GM18505 (cell line): ENCODE results near the gene PDS5A.
"Not testable (repeated sequence)": the region's sequence is repeated elsewhere in the genome, so short reads cannot be mapped to it uniquely, and the experiment has no call there.

Source experiments
- ATAC-seq: cut with Tn5 transposase; IDR thresholded peaks from one replicate; pipeline ENCODE4 v1.9.1; 2021; ENCODE audit not compliant: unreplicated experiment
- POLR2A ChIP-seq: IDR thresholded peaks from 4 replicates; pipeline ENCODE4 v1.6.1; 2011; ENCODE audit warnings: borderline replicate concordance; ENCODE audit not compliant: insufficient read depth, insufficient read length; ENCODE audit errors: extremely low read depth

PDS5A gene

DNA sequence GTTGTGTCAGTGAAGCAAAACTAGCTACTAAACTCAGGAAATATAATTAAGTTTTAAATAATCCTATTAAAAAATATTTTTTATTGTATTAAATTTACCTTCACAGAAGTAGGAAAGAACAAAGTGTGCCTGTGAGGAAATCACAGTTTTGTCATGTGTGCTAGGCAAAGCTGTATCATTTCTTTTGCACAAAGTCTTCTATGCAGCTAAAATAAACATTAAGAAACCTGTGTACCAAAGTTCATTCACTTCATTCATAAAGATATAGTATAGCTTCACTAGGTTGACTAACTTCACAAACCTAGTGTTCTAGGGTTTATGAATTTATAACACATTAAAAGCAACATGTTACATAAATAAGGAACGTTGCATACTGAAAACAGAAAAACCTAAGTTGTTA lies 131.0 kb downstream of the PDS5A start:
- ATAC-seq: no peak
- TF ChIP-seq POLR2A: no peak

DNA sequence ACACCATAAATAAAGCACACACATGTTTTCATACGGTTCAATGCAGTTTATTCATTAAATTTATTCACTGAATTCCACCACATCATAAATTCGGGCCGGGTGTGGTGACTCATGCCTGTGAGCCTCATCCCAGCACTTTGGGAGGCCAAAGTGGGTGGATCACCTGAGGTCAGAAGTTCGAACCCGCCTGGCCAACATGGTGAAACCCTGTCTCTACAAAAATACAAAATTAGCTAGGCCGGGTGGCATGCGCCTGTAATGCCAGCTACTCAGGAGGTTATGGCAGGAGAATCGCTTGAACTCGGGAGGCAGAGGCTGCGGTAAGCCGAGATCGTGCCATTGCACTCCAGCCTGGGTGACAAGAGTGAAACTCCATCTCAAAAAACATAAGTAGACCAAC lies 131.6 kb downstream of the PDS5A start:
- TF ChIP-seq POLR2A: no peak
- ATAC-seq: no peak

DNA sequence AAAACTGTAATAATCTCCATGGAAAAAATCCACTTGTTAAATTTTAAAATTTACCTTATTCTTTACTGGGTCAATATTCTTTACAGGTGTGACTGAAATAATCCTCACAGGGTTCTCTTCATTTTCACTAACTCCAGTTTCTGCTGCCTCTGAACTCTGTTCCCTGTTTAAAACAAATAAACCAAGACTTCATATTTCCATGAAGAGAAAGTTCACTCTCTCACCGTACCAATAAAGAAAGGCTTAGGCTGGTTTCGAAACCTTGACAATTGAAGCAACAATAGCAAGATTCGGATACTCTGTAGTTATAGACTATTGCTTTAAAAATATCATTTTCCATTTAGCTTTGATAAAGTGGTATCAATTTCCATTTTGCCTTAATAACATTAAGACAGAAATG lies 135.8 kb downstream of the PDS5A start:
- TF ChIP-seq POLR2A: no peak
- no peak for ATAC-seq

DNA sequence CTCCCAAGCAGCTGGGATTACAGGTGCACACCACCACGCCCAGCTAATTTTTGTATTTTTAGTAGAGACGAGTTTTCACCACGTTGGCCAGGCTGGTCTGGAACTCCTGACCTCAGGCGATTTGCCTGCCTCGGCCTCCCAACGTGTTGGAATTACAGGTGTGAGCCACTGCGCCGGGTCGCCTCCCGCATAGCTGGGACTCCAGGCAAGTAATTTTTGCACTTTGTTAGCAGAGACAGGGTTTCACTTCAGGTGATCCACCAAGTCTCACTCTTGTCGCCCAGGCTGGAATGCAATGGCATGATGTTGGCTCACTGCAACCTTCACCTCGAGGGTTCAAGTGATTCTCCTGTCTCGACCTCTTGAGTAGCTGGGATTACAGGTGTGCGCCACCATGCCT lies 137.2 kb downstream of the PDS5A start:
- not testable (repeated sequence) for ATAC-seq

DNA sequence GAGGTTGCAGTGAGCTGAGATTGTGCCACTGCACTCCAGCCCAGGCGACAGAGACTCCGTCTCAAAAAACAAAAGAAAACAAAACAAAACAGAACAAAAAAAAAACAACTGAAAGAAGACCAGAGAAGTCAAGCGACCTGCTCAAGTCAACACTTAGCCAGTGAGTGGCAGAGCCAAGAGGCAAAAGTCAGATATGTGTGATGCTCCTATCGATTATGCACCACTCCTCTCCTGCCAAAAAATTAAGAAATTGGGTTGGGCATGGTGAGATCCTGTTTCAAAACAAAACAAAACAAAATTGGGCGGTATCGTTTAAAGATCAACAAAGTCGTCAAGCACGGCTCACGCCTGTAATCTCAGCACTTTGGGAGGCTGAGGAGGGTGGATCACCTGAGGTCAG lies 137.7 kb downstream of the PDS5A start:
- no peak for ATAC-seq
- TF ChIP-seq POLR2A: no peak

DNA sequence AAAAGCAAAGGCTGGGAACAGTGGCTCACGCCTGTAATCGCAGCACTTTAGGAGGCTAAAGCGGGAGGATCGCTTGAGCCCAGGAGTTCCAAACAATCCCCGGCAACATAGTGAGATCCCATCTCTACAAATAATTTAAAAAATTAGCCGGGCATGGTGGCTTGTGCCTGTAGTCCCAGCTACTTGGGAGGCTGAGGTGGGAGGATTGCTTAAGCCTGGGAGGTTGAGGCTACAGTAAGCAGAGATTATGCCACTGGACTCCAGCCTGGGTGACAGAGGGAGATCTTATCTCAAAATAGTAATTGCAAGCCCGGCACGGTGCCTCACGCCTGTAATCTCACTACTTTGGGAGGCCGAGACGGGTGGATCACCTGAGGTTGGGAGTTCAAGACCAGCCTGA lies 139.3 kb downstream of the PDS5A start:
- not testable (repeated sequence) for ATAC-seq

DNA sequence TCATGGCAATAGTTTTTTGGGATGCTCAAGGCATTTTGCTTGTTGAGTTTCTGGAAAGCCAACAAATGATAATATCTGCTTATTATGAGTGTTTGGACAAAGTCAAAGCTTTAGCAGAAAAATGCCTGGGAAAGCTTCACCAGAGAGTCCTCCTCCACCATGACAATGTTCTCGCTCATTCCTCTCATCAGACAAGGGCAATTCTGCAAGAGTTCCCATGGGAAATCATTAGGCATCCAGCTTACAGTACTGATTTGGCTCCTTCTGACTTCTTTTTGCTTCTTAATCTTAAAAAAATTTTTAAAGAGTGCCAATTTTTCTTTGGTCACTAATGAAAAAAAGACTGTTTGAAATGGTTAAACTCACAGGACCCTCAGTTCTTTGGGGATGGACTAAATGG lies 143.4 kb downstream of the PDS5A start:
- no peak for TF ChIP-seq POLR2A
- ATAC-seq: no peak

DNA sequence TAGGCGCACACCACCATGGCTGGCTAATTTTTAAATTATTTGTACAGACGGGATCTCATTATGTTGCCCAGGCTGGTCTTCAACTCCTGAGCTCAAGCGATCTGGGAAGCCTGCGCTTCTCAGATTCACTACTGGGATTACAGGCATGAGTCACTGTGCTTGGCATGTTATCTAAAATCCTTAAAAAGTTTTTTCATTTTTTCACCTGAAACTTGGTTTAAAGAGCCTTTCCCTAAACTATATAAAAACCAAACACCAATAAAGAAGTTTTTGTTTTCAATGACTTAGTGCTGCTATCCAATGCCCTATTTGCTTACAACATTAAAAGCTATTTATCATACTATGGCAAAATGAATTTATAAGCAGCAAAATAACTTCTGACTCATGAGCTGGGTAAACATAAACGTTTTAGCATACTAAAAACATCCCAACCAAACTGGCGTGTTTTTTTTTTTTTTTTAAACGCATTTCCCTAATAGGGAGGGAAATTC lies 151.9 kb downstream of the PDS5A start:
- no peak for TF ChIP-seq POLR2A
- ATAC-seq: no peak

DNA sequence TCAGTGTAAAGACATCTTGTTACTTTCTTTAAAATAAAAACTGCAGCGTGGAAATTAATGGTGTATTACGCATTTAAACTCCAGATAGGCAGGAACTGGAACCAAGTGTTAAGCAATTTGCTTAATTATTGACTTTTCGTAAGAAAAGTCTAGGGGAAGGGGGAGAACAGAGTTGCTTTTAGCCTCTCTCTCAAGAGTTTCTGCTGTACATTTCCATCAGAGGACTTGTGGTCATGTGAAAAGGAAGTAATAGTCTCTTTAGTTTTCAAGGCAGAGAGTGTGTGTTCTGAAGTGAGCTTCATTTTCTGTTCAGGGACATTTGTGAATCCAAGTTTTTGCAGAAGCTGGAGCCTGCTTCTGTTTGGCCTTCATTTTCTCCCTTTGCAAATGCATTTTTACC lies 152.6 kb downstream of the PDS5A start:
- TF ChIP-seq POLR2A: no peak

DNA sequence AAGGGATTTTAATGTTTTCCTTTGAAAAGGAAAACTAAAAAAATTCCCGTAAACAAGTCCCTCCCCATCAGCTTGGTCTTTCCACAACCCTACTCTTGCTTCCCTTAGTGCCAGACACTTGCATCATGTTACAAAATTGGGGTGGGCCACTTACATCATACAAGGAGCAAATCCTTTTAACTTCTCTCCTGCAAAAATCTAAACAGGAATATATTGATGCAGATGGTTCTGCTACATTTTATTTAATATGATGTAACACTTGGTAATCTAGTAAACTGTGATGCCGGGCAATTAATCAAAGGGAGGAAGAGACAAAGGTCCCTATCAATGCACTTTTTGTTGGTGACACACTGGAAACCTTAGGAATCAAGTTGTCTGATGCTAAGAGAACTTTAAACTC lies 154.5 kb downstream of the PDS5A start:
- ATAC-seq: no peak
- no peak for TF ChIP-seq POLR2A

More for the DNA sequence above, 152.6 kb downstream of the PDS5A start:
- no peak for ATAC-seq

DNA sequence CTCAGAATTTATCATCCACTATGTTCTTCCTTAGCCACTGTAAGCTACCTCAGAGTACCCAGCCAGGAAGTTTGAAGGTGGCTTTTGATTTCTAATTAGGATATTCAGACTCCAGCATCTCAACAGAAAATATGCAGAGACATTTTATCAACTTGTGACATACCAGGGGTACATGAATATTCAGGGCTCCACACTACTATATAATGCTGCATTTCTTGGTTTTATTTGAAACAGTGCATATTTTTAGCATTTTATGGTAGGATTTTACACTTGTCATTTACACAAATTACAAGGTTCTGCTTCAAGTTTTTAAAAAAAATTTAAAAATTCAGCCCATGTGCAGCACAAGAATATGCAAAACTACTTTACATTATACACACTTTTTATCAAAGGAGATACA lies 155.0 kb downstream of the PDS5A start:
- TF ChIP-seq POLR2A: no peak
- no peak for ATAC-seq

DNA sequence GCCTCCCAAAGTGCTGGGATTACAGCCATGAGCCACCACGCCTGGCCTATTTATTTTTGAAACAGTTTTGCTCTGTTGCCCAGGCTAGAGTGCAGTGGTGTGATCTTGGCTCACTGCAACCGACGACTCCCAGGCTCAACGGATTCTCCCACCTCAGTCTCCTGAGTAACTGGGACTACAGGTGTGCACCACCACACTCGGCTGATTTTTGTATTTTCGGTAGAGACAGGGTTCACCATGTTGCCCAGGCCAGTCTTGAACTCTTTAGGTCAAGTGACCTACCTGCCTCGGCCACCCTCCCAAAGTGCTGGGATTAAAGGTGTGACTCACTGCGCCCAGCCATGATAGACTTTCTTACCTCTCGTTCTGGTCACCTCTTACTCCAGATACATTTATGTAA lies 155.8 kb downstream of the PDS5A start:
- TF ChIP-seq POLR2A: no peak
- ATAC-seq: no peak

DNA sequence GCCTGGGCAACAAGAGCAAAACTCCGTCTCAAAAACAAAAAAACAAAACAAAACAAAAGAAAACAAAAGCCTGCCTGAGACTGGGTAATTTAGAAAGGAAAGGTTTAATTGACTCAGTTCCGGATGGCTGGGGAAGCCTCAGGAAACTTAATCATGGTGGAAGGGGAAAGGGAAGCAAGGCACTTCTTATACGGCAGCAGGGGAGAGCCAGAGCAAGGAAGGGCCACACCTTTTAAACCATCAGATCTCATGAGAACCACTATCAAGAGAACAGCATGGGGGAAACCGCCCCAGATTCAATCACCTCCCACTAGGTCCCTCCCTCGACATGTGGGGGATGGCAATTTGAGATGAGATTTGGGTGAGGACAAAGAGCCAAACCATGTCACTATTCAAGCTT lies 157.5 kb downstream of the PDS5A start:
- TF ChIP-seq POLR2A: no peak
- ATAC-seq: no peak

DNA sequence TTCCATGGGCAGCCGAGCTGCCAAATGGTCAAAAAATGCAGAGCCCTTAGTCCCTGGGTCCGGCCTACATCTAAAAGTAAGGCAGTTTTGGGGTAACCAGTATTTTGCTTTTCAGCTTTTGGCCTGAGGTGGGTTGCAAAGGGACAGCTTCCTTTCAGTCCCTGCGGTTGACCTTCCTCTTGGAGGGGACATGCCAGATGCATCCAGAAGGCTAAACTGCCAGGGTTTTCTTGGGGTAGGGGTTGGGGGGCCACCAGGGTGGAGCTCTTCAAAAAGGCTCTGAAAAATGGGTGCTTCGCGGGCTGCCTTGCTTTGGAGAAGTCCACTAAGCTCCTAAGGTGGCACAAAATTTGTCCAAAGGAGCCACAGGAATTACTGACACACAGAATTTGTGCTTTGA lies 159.1 kb downstream of the PDS5A start:
- ATAC-seq: no peak
- TF ChIP-seq POLR2A: no peak

DNA sequence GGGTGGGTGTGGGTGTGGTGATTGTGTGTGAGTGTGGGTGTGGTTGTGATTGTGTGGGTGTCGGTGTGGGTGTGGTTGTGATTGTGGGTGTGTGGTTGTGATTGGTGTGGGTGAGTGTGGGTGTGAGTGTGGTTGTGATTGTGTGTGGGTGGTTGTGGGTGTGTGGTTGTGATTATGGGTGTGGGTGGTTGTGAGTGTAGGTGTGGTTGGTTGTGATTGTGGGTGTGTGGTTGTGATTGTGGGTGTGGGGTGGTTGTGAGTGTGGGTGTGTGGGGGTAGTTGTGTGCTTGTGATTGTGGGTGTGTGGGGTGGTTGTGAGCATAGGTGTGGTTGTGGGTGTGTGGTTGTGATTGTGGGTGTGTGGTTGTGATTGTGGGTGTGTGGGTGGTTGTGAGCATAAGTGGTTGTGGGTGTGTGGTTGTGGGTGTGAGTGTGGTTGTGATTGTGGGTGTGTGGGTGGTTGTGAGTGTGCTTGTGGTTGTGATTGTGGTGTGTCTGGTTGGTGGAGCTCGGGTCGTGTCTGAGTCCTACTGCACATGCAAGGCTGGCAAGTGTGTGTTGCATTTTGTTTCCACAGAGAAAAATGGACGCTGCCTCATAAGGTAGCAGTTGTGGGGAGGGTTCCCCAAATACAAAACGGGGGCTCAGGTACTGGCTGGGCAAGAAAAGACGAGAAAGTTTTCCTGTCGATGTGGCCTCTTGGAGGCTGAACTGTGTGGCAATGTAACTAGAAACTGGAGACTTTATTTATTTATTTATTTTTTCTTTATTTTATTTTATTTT lies 163.1 kb downstream of the PDS5A start:
- no peak for TF ChIP-seq POLR2A
- no peak for ATAC-seq

DNA sequence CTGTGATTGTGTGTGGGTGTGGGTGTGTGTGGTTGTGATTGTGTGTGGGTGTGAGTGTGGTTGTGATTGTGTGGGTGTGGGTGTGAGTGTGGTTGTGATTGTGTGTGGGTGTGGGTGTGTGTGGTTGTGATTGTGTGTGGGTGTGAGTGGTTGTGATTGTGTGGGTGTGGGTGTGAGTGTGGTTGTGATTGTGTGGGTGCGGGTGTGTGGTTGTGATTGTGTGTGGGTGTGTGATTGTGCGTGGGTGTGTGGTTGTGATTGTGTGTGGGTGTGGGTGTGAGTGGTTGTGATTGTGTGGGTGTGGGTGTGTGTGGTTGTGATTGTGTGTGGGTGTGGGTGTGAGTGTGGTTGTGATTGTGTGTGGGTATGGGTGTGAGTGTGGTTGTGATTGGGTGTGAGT lies 163.9 kb downstream of the PDS5A start:
- ATAC-seq: not testable (repeated sequence)

DNA sequence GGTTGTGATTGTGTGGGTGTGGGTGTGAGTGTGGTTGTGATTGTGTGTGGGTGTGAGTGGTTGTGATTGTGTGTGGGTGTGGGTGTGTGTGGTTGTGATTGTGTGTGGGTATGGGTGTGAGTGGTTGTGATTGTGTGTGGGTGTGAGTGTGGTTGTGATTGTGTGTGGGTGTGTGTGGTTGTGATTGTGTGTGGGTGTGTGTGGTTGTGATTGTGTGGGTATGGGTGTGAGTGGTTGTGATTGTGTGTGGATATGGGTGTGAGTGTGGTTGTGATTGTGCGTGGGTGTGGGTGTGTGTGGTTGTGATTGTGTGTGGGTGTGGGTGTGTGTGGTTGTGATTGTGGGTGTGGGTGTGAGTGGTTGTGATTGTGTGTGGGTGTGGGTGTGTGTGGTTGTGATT lies 164.7 kb downstream of the PDS5A start:
- ATAC-seq: not testable (repeated sequence)
